Measurements from ENCODE around the gene AUTS2. TPM values are rescaled to one million over a fixed set of nuclear protein-coding genes. Genes with fewer than 3 reads are reported as not detected.

The AUTS2 gene
- total RNA-seq, 3 donors from 2014 or later = 31.5 to 94.3 (median 81.3) TPM

- DNase-seq (ENCODE audit: low spot score in 2 of 2) = no peak
- Histone ChIP-seq H3K9me3 (no peaks in the 10 kb centered on the region), H3K27me3 (no peaks in the 10 kb centered on the region), H3K27ac (no peak overlapping the region), H3K4me1 (no peaks in the 10 kb centered on the region), H3K36me3 (no peaks in the 10 kb centered on the region), H3K4me3 (no peak overlapping the region)
- TF ChIP-seq CTCF (IDR thresholded peaks at IDR 0.05) (no peak), POLR2AphosphoS5 (IDR thresholded peaks at IDR 0.05) (no peak), POLR2A (IDR thresholded peaks at IDR 0.05) (no peak)
- intact Hi-C loops (cut with DNase I; ENCODE audit: low total_unique reads) = no loop called here
Measured at GRCh38 chr7:69871213-69871885, 273.1 kb downstream of the AUTS2 start.

- Histone ChIP-seq H3K4me1 (no peaks in the 10 kb centered on the region), H3K27me3 (no peaks in the 10 kb centered on the region), H3K36me3 (no peaks in the 10 kb centered on the region), H3K4me3 (no peak overlapping the region), H3K27ac (no peak overlapping the region), H3K9me3 (no peaks in the 10 kb centered on the region)
- intact Hi-C loops (cut with DNase I; ENCODE audit: low total_unique reads) = no loop called here
- no peak for DNase-seq (ENCODE audit: low spot score in 2 of 2)
- TF ChIP-seq POLR2A (IDR thresholded peaks at IDR 0.05) = no peak
- no peak for TF ChIP-seq CTCF (IDR thresholded peaks at IDR 0.05)
- no peak for TF ChIP-seq POLR2AphosphoS5 (IDR thresholded peaks at IDR 0.05)
Measured at GRCh38 chr7:69871886-69872569, 273.8 kb downstream of the AUTS2 start.

GRCh38 chr7:69873512-69873911 lies 275.2 kb downstream of the AUTS2 start:
- no peak overlapping the region for H3K27ac ChIP-seq
- TF ChIP-seq POLR2AphosphoS5 (IDR thresholded peaks at IDR 0.05) = no peak
- no peak for TF ChIP-seq CTCF (IDR thresholded peaks at IDR 0.05)
- TF ChIP-seq POLR2A (IDR thresholded peaks at IDR 0.05) = no peak
- H3K36me3 ChIP-seq = no peaks in the 10 kb centered on the region
- H3K4me3 ChIP-seq = no peak overlapping the region
- no peaks in the 10 kb centered on the region for H3K27me3 ChIP-seq
- no peak for DNase-seq (ENCODE audit: low spot score in 2 of 2)
- intact Hi-C loops (cut with DNase I; ENCODE audit: low total_unique reads) = no loop called here
- H3K9me3 ChIP-seq = no peaks in the 10 kb centered on the region
- H3K4me1 ChIP-seq = no peaks in the 10 kb centered on the region

GRCh38 chr7:69878015-69878414 lies 279.7 kb downstream of the AUTS2 start:
- no peak for DNase-seq (ENCODE audit: low spot score in 2 of 2)
- no peak overlapping the region for H3K4me3 ChIP-seq
- TF ChIP-seq CTCF (IDR thresholded peaks at IDR 0.05) (no peak), POLR2A (IDR thresholded peaks at IDR 0.05) (no peak), POLR2AphosphoS5 (IDR thresholded peaks at IDR 0.05) (no peak)
- no peaks in the 10 kb centered on the region for H3K9me3 ChIP-seq
- H3K27ac ChIP-seq = no peak overlapping the region
- no peaks in the 10 kb centered on the region for H3K4me1 ChIP-seq
- intact Hi-C loops (cut with DNase I; ENCODE audit: low total_unique reads) = no loop called here
- H3K36me3 ChIP-seq = no peaks in the 10 kb centered on the region
- no peaks in the 10 kb centered on the region for H3K27me3 ChIP-seq

GRCh38 chr7:69878591-69878990 lies 280.3 kb downstream of the AUTS2 start:
- TF ChIP-seq POLR2AphosphoS5 (IDR thresholded peaks at IDR 0.05) (no peak), POLR2A (IDR thresholded peaks at IDR 0.05) (no peak), CTCF (IDR thresholded peaks at IDR 0.05) (no peak)
- no peak overlapping the region for H3K27ac ChIP-seq

More at GRCh38 chr7:69878591-69878990, 280.3 kb downstream of the AUTS2 start:
- no peak overlapping the region for H3K4me3 ChIP-seq
- no peaks in the 10 kb centered on the region for H3K36me3 ChIP-seq
- no peaks in the 10 kb centered on the region for H3K4me1 ChIP-seq
- no peaks in the 10 kb centered on the region for H3K27me3 ChIP-seq
- no peak for DNase-seq (ENCODE audit: low spot score in 2 of 2)
- intact Hi-C loops (cut with DNase I; ENCODE audit: low total_unique reads) = no loop called here
- no peaks in the 10 kb centered on the region for H3K9me3 ChIP-seq

All from breast epithelium (tissue), 4 donors.